A673 (cell line): ENCODE measurements around the gene SMYD3. TPM values are rescaled to one million over a fixed set of nuclear protein-coding genes. Genes with fewer than 3 reads are reported as not detected.

Experiments
- BruUV-seq: library from RNA; stranded (reverse); fragments of 400-500 nt; replicated peaks from 2 replicates; lab custom pipeline; 2021; lab: Mats Ljungman, UMichigan
- CTCF ChIA-PET: fragments of 300-600 bp; sonication (Branson Sonifier 250); formaldehyde crosslinking; loops from one replicate; lab custom pipeline; 2022; ENCODE audit warnings: antibody characterized with exemption; lab: Charles Lee
- POLR2A ChIA-PET: fragments of 300-600 bp; sonication (Branson Sonifier 250); formaldehyde crosslinking; loops from one replicate; lab custom pipeline; 2022; ENCODE audit warnings: antibody characterized with exemption; ENCODE audit not compliant: low non-redundant PET; lab: Charles Lee
- DNase-seq: peaks from one replicate; pipeline ENCODE4 v3.0.0-alpha.2; 2015; ENCODE audit warnings: low spot score
- H3K27ac ChIP-seq: fragments of 200-600 bp; sonication (generic); 2 replicates; pipeline ENCODE4 v1.5.1; 2016; ENCODE audit warnings: mixed run types, low read depth, mild to moderate bottlenecking, mixed read lengths, antibody characterized with exemption, low read length; ENCODE audit not compliant: poor library complexity, severe bottlenecking
- H3K27me3 ChIP-seq: fragments of 200-600 bp; sonication (generic); replicated peaks from 2 replicates; pipeline ENCODE4 v1.6.1; 2017; ENCODE audit warnings: mixed run types, low read depth, mild to moderate bottlenecking, mixed read lengths, antibody characterized with exemption, low read length; ENCODE audit not compliant: insufficient read depth, poor library complexity
- H3K36me3 ChIP-seq: fragments of 200-600 bp; sonication (generic); 2 replicates; pipeline ENCODE4 v1.6.1; 2016; ENCODE audit warnings: mixed run types, mild to moderate bottlenecking, mixed read lengths, antibody characterized with exemption, low read length; ENCODE audit not compliant: insufficient read depth, poor library complexity, severe bottlenecking
- H3K4me1 ChIP-seq: fragments of 200-600 bp; sonication (generic); 2 replicates; pipeline ENCODE4 v1.6.1; 2017; ENCODE audit warnings: mixed run types, mild to moderate bottlenecking, mixed read lengths, antibody characterized with exemption, low read length; ENCODE audit not compliant: insufficient read depth, poor library complexity, severe bottlenecking
- H3K4me3 ChIP-seq: fragments of 200-600 bp; sonication (generic); 2 replicates; pipeline ENCODE4 v1.5.1; 2016; ENCODE audit warnings: low read depth, mixed run types, mild to moderate bottlenecking, mixed read lengths, low read length; ENCODE audit not compliant: poor library complexity, severe bottlenecking
- H3K9me3 ChIP-seq: fragments of 200-600 bp; sonication (generic); 2 replicates; pipeline ENCODE4 v1.6.1; 2016; ENCODE audit warnings: mixed run types, low read depth, mild to moderate bottlenecking, mixed read lengths, antibody characterized with exemption, low read length; ENCODE audit not compliant: poor library complexity, severe bottlenecking
- EZH2 ChIP-seq: fragments of 200-600 bp; sonication (generic); IDR thresholded peaks from 2 replicates; pipeline ENCODE4 v1.6.1; 2017; ENCODE audit warnings: borderline replicate concordance, low read depth, mild to moderate bottlenecking, mixed read lengths, antibody characterized with exemption, low read length; ENCODE audit not compliant: poor library complexity, severe bottlenecking
- intact Hi-C: fragments of 100-400 bp; cut with micrococcal nuclease; formaldehyde crosslinking; loops from one replicate; pipeline ENCODE4 v1.10.0; 2022; ENCODE audit not compliant: unreplicated experiment
- total RNA-seq: library from RNA; stranded (reverse); gene quantifications from 2 replicates; pipeline ENCODE4 v1.2.3, GENCODE V29; 2021
- TF ChIP-seq, protein P1 (sequence below): fragments of 300-800, 200-600 bp; sonication (generic); conservative IDR thresholded peaks from 2 replicates; pipeline ENCODE4 v1.5.1; 2017; ENCODE audit warnings: low read depth, mild to moderate bottlenecking, antibody characterized with exemption, low read length, moderate library complexity, mixed read lengths

Gene SMYD3
- total RNA-seq, 1 experiment from 2014 or later = 29.0 TPM

GRCh38 chr1:246540738-246541491 lies 33.8 kb upstream of the SMYD3 start:
- Histone ChIP-seq H3K36me3 (peaks cover 16% of the 10 kb centered on the region), H3K4me1 (no peaks in the 10 kb centered on the region), H3K27me3 (no peaks in the 10 kb centered on the region), H3K27ac (no peak overlapping the region), H3K9me3 (no peaks in the 10 kb centered on the region), H3K4me3 (no peak overlapping the region)
- TF ChIP-seq, protein P1, sequence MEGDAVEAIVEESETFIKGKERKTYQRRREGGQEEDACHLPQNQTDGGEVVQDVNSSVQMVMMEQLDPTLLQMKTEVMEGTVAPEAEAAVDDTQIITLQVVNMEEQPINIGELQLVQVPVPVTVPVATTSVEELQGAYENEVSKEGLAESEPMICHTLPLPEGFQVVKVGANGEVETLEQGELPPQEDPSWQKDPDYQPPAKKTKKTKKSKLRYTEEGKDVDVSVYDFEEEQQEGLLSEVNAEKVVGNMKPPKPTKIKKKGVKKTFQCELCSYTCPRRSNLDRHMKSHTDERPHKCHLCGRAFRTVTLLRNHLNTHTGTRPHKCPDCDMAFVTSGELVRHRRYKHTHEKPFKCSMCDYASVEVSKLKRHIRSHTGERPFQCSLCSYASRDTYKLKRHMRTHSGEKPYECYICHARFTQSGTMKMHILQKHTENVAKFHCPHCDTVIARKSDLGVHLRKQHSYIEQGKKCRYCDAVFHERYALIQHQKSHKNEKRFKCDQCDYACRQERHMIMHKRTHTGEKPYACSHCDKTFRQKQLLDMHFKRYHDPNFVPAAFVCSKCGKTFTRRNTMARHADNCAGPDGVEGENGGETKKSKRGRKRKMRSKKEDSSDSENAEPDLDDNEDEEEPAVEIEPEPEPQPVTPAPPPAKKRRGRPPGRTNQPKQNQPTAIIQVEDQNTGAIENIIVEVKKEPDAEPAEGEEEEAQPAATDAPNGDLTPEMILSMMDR = no peak
- no peak for TF ChIP-seq EZH2
- intact Hi-C loops = no loop called here
- DNase-seq = no peak
- POLR2A ChIA-PET = no interaction called here
- no TSS peak for BruUV-seq
- CTCF ChIA-PET = no interaction called here

DNA sequence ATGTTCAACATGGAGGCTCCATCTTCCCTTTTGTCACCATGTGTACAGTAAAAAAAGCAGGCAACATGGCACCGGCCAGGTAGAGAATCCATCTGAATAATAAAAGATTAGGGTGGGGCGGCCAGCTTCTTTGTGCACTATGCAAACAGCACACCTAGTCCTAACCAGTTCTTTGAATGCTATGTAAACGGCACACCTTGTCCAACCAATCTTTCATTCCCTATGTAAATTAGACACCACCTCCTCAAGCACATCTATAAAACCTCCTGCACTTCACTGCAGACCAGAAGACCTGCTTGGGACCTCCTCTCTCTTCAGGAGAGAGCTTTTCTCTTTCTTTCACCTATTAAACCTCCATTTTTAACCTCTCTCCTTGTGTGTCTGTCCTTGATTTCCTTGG lies 30.8 kb upstream of the SMYD3 start:
- no peaks in the 10 kb centered on the region for H3K4me1 ChIP-seq
- POLR2A ChIA-PET = no interaction called here
- H3K27me3 ChIP-seq = no peaks in the 10 kb centered on the region
- no peak overlapping the region for H3K4me3 ChIP-seq
- H3K9me3 ChIP-seq = no peaks in the 10 kb centered on the region
- DNase-seq = no peak
- no peak overlapping the region for H3K27ac ChIP-seq
- CTCF ChIA-PET = no interaction called here
- no peak for TF ChIP-seq EZH2
- TF ChIP-seq, protein P1 = no peak
- intact Hi-C loops = no loop called here
- no peaks in the 10 kb centered on the region for H3K36me3 ChIP-seq
- BruUV-seq = no TSS peak

GRCh38 chr1:246537441-246537840 lies 30.4 kb upstream of the SMYD3 start:
- H3K9me3 ChIP-seq = no peaks in the 10 kb centered on the region
- CTCF ChIA-PET = no interaction called here
- H3K27ac ChIP-seq = no peak overlapping the region
- POLR2A ChIA-PET = no interaction called here
- no peak overlapping the region for H3K4me3 ChIP-seq
- DNase-seq = no peak
- H3K4me1 ChIP-seq = no peaks in the 10 kb centered on the region
- TF ChIP-seq, protein P1 = no peak
- TF ChIP-seq EZH2 = no peak
- no TSS peak for BruUV-seq
- intact Hi-C loops = no loop called here
- no peaks in the 10 kb centered on the region for H3K36me3 ChIP-seq
- H3K27me3 ChIP-seq = no peaks in the 10 kb centered on the region
